Type B pancreatic cell (in vitro differentiated cells): ENCODE measurements around the gene GIPC3. TPM values are rescaled to one million over a fixed set of nuclear protein-coding genes. Genes with fewer than 3 reads are reported as not detected.

Experiments used
- DNase-seq: peaks from one replicate; pipeline ENCODE4 v3.0.0; 2021; ENCODE audit warnings: mixed read lengths; ENCODE audit not compliant: unreplicated experiment; ENCODE audit errors: extremely low spot score
- H3K27ac Mint-ChIP-seq: 2 replicates; pipeline ENCODE4 v1.8.0; 2021; ENCODE audit warnings: mild to moderate bottlenecking, mixed read lengths
- H3K27me3 Mint-ChIP-seq: 2 replicates; pipeline ENCODE4 v1.8.0; 2021; ENCODE audit warnings: mixed read lengths
- H3K36me3 Mint-ChIP-seq: 2 replicates; pipeline ENCODE4 v1.8.0; 2021; ENCODE audit warnings: mixed read lengths
- H3K4me1 Mint-ChIP-seq: one replicate; pipeline ENCODE4 v1.8.0; 2021; ENCODE audit warnings: mixed read lengths; ENCODE audit not compliant: unreplicated experiment
- H3K4me3 Mint-ChIP-seq: 2 replicates; pipeline ENCODE4 v1.8.0; 2021; ENCODE audit warnings: mild to moderate bottlenecking, mixed read lengths
- H3K9me3 Mint-ChIP-seq: 2 replicates; pipeline ENCODE4 v1.8.0; 2021; ENCODE audit warnings: mixed read lengths
- CTCF ChIP-seq: fragments of 200-600 bp; sonication (generic); conservative IDR thresholded peaks from 2 replicates; pipeline ENCODE4 v1.5.0; 2021; ENCODE audit warnings: antibody characterized with exemption, mild to moderate bottlenecking
- total RNA-seq: library from RNA; stranded (reverse); gene quantifications from 2 replicates; pipeline ENCODE4 v1.2.1, GENCODE V29; 2021; ENCODE audit warnings: low replicate concordance

GIPC3 gene
- total RNA-seq, 1 donor from 2014 or later, result 0.07 TPM

GRCh38 chr19:3636506-3636905 is 51.2 kb downstream of the GIPC3 start:
- H3K27me3 Mint-ChIP-seq, result no peaks in the 10 kb centered on the region
- DNase-seq, result no peak
- H3K4me3 Mint-ChIP-seq, result no peak overlapping the region
- H3K9me3 Mint-ChIP-seq, result no peaks in the 10 kb centered on the region
- H3K4me1 Mint-ChIP-seq, result no peaks in the 10 kb centered on the region
- H3K27ac Mint-ChIP-seq, result no peak overlapping the region
- no peak for TF ChIP-seq CTCF
- H3K36me3 Mint-ChIP-seq, result no peaks in the 10 kb centered on the region

GRCh38 chr19:3636962-3637361 is 51.7 kb downstream of the GIPC3 start:
- Mint-ChIP-seq H3K4me3 (no peak overlapping the region), H3K27ac (no peak overlapping the region), H3K9me3 (no peaks in the 10 kb centered on the region), H3K27me3 (no peaks in the 10 kb centered on the region), H3K4me1 (no peaks in the 10 kb centered on the region), H3K36me3 (no peaks in the 10 kb centered on the region)
- DNase-seq, result no peak
- TF ChIP-seq CTCF, result no peak

GRCh38 chr19:3637621-3638020 is 52.3 kb downstream of the GIPC3 start:
- no peak for TF ChIP-seq CTCF
- H3K27me3 Mint-ChIP-seq, result no peaks in the 10 kb centered on the region
- no peaks in the 10 kb centered on the region for H3K4me1 Mint-ChIP-seq
- H3K36me3 Mint-ChIP-seq, result no peaks in the 10 kb centered on the region
- no peak overlapping the region for H3K27ac Mint-ChIP-seq
- DNase-seq, result no peak
- H3K9me3 Mint-ChIP-seq, result no peaks in the 10 kb centered on the region
- H3K4me3 Mint-ChIP-seq, result no peak overlapping the region

- no peaks in the 10 kb centered on the region for H3K36me3 Mint-ChIP-seq
- no peaks in the 10 kb centered on the region for H3K4me1 Mint-ChIP-seq
- no peaks in the 10 kb centered on the region for H3K9me3 Mint-ChIP-seq
- H3K4me3 Mint-ChIP-seq, result no peak overlapping the region
- no peaks in the 10 kb centered on the region for H3K27me3 Mint-ChIP-seq
- H3K27ac Mint-ChIP-seq, result no peak overlapping the region
- TF ChIP-seq CTCF, result no peak
- no peak for DNase-seq
These were observed 53.2 kb downstream of the GIPC3 start for GRCh38 chr19:3638208-3639193.

GRCh38 chr19:3639479-3639878 is 54.2 kb downstream of the GIPC3 start:
- no peak for TF ChIP-seq CTCF
- H3K36me3 Mint-ChIP-seq, result no peaks in the 10 kb centered on the region

More at GRCh38 chr19:3639479-3639878, 54.2 kb downstream of the GIPC3 start:
- no peaks in the 10 kb centered on the region for H3K9me3 Mint-ChIP-seq
- no peak overlapping the region for H3K4me3 Mint-ChIP-seq
- no peak for DNase-seq
- H3K27ac Mint-ChIP-seq, result no peak overlapping the region
- no peaks in the 10 kb centered on the region for H3K27me3 Mint-ChIP-seq
- no peaks in the 10 kb centered on the region for H3K4me1 Mint-ChIP-seq
